Breast epithelium (tissue), 3 donors: Measurements from ENCODE around the gene ATXN1.

Source experiments
- POLR2A ChIP-seq: fragments of 450-650 bp; IDR thresholded peaks from one replicate; pipeline ENCODE4 v1.6.1; 2016; ENCODE audit warnings: antibody characterized with exemption, mild to moderate bottlenecking, moderate library complexity
- POLR2AphosphoS5 ChIP-seq, 3 donors: sonication (generic); formaldehyde crosslinking; IDR thresholded peaks; one replicate each; pipeline ENCODE4 v1.6.1; 2017; ENCODE audit warnings: antibody characterized with exemption in 3 of 3
- TF ChIP-seq, protein P1 (sequence below), 3 donors: fragments of 450-650 bp; IDR thresholded peaks; one replicate each; pipeline ENCODE4 v1.5.1; 2016 to 2017; ENCODE audit warnings: antibody characterized with exemption in 3 of 3, mild to moderate bottlenecking in 3 of 3, moderate library complexity in 3 of 3

- TF ChIP-seq, protein P1, sequence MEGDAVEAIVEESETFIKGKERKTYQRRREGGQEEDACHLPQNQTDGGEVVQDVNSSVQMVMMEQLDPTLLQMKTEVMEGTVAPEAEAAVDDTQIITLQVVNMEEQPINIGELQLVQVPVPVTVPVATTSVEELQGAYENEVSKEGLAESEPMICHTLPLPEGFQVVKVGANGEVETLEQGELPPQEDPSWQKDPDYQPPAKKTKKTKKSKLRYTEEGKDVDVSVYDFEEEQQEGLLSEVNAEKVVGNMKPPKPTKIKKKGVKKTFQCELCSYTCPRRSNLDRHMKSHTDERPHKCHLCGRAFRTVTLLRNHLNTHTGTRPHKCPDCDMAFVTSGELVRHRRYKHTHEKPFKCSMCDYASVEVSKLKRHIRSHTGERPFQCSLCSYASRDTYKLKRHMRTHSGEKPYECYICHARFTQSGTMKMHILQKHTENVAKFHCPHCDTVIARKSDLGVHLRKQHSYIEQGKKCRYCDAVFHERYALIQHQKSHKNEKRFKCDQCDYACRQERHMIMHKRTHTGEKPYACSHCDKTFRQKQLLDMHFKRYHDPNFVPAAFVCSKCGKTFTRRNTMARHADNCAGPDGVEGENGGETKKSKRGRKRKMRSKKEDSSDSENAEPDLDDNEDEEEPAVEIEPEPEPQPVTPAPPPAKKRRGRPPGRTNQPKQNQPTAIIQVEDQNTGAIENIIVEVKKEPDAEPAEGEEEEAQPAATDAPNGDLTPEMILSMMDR (IDR thresholded peaks at IDR 0.05) = no peak
- TF ChIP-seq POLR2AphosphoS5 (IDR thresholded peaks at IDR 0.05) (no peak), POLR2A (no peak)
These were observed 198.8 kb downstream of the ATXN1 start for GRCh38 chr6:16562498-16562897.
